Effector memory CD4-positive, alpha-beta T cell (primary cell): ENCODE data around the gene TARBP1.
A peak's percentile ranks its signal among the peaks of the same experiment; 100 is the strongest.
"Not testable (repeated sequence)": the region's sequence is repeated elsewhere in the genome, so short reads cannot be mapped to it uniquely, and the experiment has no call there.

Experiments used
- DNase-seq, 3 donors: peaks; one replicate each; pipeline ENCODE4 v3.0.0-alpha.2; 2020
- H3K27ac ChIP-seq: 2 replicates; pipeline ENCODE4 v1.7.0; 2013; ENCODE audit warnings: mild to moderate bottlenecking, low read length, moderate library complexity; ENCODE audit not compliant: insufficient read depth, poor library complexity, severe bottlenecking
- H3K27me3 ChIP-seq: replicated peaks from 2 replicates; pipeline ENCODE4 v1.7.0; 2013; ENCODE audit warnings: mild to moderate bottlenecking, low read length; ENCODE audit not compliant: insufficient read depth, control insufficient read depth, poor library complexity, severe bottlenecking
- H3K36me3 ChIP-seq: 2 replicates; pipeline ENCODE4 v1.7.0; 2013; ENCODE audit warnings: mild to moderate bottlenecking, low read length, moderate library complexity; ENCODE audit not compliant: control insufficient read depth, insufficient read depth
- H3K4me1 ChIP-seq: 2 replicates; pipeline ENCODE4 v1.7.0; 2013; ENCODE audit warnings: low read length, mild to moderate bottlenecking; ENCODE audit not compliant: control insufficient read depth, insufficient read depth, poor library complexity, severe bottlenecking
- H3K4me3 ChIP-seq: 2 replicates; pipeline ENCODE4 v1.7.0; 2013; ENCODE audit warnings: low read length, low read depth, mild to moderate bottlenecking; ENCODE audit not compliant: insufficient read depth, poor library complexity, severe bottlenecking
- H3K9me3 ChIP-seq: 2 replicates; pipeline ENCODE4 v1.7.0; 2013; ENCODE audit warnings: mild to moderate bottlenecking, low read length, moderate library complexity; ENCODE audit not compliant: control insufficient read depth

Gene TARBP1

GRCh38 chr1:234504969-234505768, 26.2 kb upstream of the TARBP1 start:
- Histone ChIP-seq H3K27ac (no peak overlapping the region), H3K4me1 (no peaks in the 10 kb centered on the region), H3K27me3 (no peaks in the 10 kb centered on the region), H3K9me3 (no peaks in the 10 kb centered on the region), H3K4me3 (no peak overlapping the region), H3K36me3 (no peaks in the 10 kb centered on the region)
- DNase-seq: no peak

GRCh38 chr1:234504251-234504650, 25.3 kb upstream of the TARBP1 start:
- not testable (repeated sequence) for H3K4me1 ChIP-seq, H3K27me3 ChIP-seq, H3K27ac ChIP-seq, DNase-seq, H3K36me3 ChIP-seq, H3K4me3 ChIP-seq, H3K9me3 ChIP-seq

- DNase-seq: no peak
- no peak overlapping the region for H3K4me3 ChIP-seq
- no peak overlapping the region for H3K27ac ChIP-seq
- no peaks in the 10 kb centered on the region for H3K4me1 ChIP-seq
- H3K9me3 ChIP-seq: no peaks in the 10 kb centered on the region
- H3K36me3 ChIP-seq: no peaks in the 10 kb centered on the region
- no peaks in the 10 kb centered on the region for H3K27me3 ChIP-seq
Measured at GRCh38 chr1:234503193-234504050, 24.4 kb upstream of the TARBP1 start.

- no peaks in the 10 kb centered on the region for H3K27me3 ChIP-seq
- no peak overlapping the region for H3K4me3 ChIP-seq
- no peak overlapping the region for H3K27ac ChIP-seq
- H3K36me3 ChIP-seq: no peaks in the 10 kb centered on the region
- H3K4me1 ChIP-seq: no peaks in the 10 kb centered on the region
- no peak for DNase-seq
- H3K9me3 ChIP-seq: no peaks in the 10 kb centered on the region
Measured at GRCh38 chr1:234502785-234503184, 23.8 kb upstream of the TARBP1 start.

- Histone ChIP-seq H3K9me3 (no peaks in the 10 kb centered on the region), H3K4me3 (no peak overlapping the region), H3K27me3 (no peaks in the 10 kb centered on the region), H3K36me3 (no peaks in the 10 kb centered on the region), H3K27ac (no peak overlapping the region), H3K4me1 (no peaks in the 10 kb centered on the region)
- no peak for DNase-seq
Measured at GRCh38 chr1:234500269-234500668, 21.3 kb upstream of the TARBP1 start.

GRCh38 chr1:234499943-234500245, 20.9 kb upstream of the TARBP1 start:
- Histone ChIP-seq H3K4me1 (no peaks in the 10 kb centered on the region), H3K4me3 (no peak overlapping the region), H3K36me3 (no peaks in the 10 kb centered on the region), H3K27ac (no peak overlapping the region), H3K27me3 (no peaks in the 10 kb centered on the region), H3K9me3 (no peaks in the 10 kb centered on the region)
- no peak for DNase-seq

- H3K27ac ChIP-seq: no peak overlapping the region
- H3K9me3 ChIP-seq: no peaks in the 10 kb centered on the region
- H3K4me3 ChIP-seq: no peak overlapping the region
- no peaks in the 10 kb centered on the region for H3K27me3 ChIP-seq
- peak; percentile 38 to 65 (median 54) for DNase-seq
- no peaks in the 10 kb centered on the region for H3K4me1 ChIP-seq
- no peaks in the 10 kb centered on the region for H3K36me3 ChIP-seq
Measured at GRCh38 chr1:234499119-234499942, 20.4 kb upstream of the TARBP1 start.

GRCh38 chr1:234498448-234499118, 19.6 kb upstream of the TARBP1 start:
- no peak overlapping the region for H3K27ac ChIP-seq
- H3K27me3 ChIP-seq: no peaks in the 10 kb centered on the region
- no peak for DNase-seq
- H3K36me3 ChIP-seq: no peaks in the 10 kb centered on the region
- no peaks in the 10 kb centered on the region for H3K4me1 ChIP-seq
- no peaks in the 10 kb centered on the region for H3K9me3 ChIP-seq
- H3K4me3 ChIP-seq: no peak overlapping the region

GRCh38 chr1:234497589-234497988, 18.6 kb upstream of the TARBP1 start:
- Histone ChIP-seq H3K4me1 (no peaks in the 10 kb centered on the region), H3K9me3 (no peaks in the 10 kb centered on the region), H3K36me3 (no peaks in the 10 kb centered on the region), H3K27ac (no peak overlapping the region), H3K27me3 (no peaks in the 10 kb centered on the region), H3K4me3 (no peak overlapping the region)
- no peak for DNase-seq
